HG03354 (cell line): ENCODE results near the gene PRORP.
"Not testable (repeated sequence)": the region's sequence is repeated elsewhere in the genome, so short reads cannot be mapped to it uniquely, and the experiment has no call there.

Source experiments
- ATAC-seq: cut with Tn5 transposase; IDR thresholded peaks from one replicate; pipeline ENCODE4 v1.9.1; 2021; ENCODE audit warnings: mild to moderate bottlenecking; ENCODE audit not compliant: unreplicated experiment, poor library complexity, severe bottlenecking

PRORP gene

DNA sequence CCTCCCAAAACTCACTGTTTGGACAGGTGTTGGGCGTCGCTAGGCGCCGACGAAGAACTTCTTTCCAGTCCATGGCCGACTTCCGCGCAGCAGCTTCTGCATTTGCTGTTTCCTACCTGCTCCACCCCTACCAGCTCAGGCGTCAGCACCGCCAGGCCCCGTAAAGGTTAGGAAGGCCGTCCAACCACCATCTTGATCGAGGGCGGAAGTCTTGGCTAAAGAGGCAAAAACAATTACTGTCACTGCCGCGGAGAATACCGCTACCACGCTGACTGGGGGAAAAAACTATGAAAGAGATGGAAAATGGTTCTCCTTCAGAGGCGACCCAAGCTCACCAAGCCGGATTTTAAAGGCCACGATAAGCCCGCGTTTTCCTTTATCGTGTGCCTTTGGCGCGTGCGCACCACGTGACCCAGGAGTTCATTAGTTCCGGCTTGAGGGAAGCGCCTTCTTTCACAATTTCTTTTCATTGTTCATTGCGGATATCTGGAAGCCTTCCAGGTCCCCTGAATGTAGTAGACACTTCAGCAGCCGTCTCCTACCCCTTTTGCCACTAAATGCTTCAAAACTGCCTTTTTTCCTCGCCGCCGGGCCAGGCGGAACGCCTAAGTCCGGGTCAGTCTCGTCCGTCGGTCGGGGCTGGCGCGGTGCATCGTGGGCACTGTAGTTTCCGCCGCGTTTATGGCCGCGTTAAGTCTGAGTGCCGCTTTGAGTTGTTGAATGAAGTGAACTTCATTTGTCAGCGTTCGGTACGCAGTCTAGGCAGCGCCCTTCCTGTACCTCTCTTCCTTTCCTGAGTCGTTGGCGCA, at the start of gene PRORP, which contains the start of gene PPP2R3C:
PRORP (plus strand) TSS at position 666 of the 809 bp plus-strand sequence. CDS start 694 bp downstream, outside the sequence.
PPP2R3C (minus strand) TSS at position 104 of the 809 bp plus-strand sequence; CDS start at position 73, 31 bp downstream.
- ATAC-seq, result peak; percentile 83

- no peak for ATAC-seq
These were observed 48.9 kb upstream of the PRORP start for GRCh38 chr14:35073486-35073885.

- no peak for ATAC-seq
These were observed 44.3 kb upstream of the PRORP start for GRCh38 chr14:35078082-35078481.

DNA sequence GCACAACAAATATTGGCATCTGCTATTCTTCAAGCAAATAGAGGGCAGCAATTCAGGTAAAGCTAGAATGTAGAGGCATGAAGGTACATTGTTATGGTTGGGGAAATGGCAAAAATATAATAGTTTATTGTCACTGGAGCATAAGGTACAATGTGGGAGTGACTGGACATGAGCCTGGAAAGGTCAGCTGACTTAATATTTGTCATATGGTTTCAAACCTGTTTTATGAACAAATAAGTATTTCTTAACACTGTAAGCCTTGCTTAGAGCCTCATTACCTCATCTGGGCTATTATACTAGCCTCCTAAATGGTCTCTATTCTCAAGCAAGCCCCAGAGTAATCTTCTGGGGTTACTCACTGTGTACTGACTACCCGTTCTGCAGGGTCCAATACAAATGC, 42.6 kb upstream of the PRORP start:
- ATAC-seq, result no peak

GRCh38 chr14:35083530-35084150, 38.7 kb upstream of the PRORP start:
- no peak for ATAC-seq

- no peak for ATAC-seq
These were observed 36.9 kb upstream of the PRORP start for GRCh38 chr14:35085441-35085840.

DNA sequence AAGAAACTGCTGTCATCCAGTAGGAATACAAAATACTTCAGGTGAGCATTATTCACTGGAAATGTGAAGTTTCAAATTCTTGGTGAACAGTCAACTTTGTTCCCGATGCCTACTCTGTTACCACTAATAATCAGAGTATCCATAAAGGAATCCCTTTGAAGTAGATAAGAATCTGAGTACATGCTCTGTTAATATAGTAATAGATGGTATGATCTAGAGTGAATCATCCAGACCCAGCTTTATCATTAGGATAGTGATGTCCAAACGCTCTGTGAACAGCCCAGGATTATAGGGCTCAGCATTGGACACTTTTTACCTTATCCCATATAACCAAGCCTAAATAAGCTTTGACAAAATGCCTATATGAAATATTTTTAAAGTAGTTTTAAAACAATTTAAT, 33.8 kb upstream of the PRORP start:
- ATAC-seq, result no peak

GRCh38 chr14:35094645-35095044, 27.7 kb upstream of the PRORP start:
- not testable (repeated sequence) for ATAC-seq

GRCh38 chr14:35107866-35108265, 14.5 kb upstream of the PRORP start:
- ATAC-seq, result no peak

- no peak for ATAC-seq
These were observed 9.7 kb upstream of the PRORP start for GRCh38 chr14:35112641-35113040.

DNA sequence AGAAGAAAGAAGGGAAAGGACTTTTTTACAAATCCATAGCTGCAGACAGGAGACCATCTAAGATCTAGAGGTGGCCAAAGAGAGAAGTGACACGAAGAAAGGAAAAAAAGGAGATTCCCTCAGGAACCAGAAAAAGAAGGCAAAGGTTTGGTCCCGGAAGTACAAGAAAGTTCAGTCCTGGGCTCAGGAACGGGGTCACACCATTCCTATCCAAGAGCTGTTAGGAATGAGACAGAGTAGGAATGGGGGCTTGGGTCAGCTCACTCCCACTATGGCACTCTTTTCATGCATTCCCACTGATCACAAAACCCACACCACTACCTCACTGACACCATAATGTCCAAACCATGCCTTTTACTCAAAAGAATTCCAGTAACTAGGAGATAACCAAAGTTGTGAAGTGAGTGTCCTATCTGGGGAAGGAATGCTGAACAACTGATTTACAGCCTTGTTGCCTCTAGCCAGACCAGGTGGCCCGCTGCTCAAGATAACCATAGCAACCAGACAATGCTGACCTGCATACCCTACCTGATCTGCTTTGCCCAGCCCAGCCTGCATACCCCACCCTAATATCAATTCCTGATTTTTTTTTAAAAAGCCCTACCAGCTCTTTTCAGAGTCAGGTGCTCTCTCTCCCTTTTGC, 8.9 kb upstream of the PRORP start:
- no peak for ATAC-seq

- no peak for ATAC-seq
These were observed 8.3 kb upstream of the PRORP start for GRCh38 chr14:35114036-35114435.

DNA sequence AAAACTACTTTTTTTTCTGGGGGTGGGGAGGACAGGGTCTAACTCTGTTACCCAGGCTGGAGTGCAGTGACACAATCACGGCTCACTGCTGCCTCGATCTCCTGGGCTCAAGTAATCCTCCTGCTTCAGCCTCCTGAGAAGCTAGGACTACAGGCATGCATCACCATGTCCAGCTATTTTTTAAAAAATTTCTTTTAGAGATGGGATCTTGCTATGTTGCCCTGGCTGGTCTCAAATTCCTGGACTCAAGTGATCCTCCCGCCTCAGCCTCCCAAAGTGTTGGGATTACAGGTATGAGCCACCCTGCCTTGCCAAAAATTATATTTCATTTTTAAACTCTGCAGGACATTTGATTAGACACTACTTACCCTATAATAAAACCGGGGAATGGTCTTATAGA, 6.1 kb upstream of the PRORP start:
- no peak for ATAC-seq

DNA sequence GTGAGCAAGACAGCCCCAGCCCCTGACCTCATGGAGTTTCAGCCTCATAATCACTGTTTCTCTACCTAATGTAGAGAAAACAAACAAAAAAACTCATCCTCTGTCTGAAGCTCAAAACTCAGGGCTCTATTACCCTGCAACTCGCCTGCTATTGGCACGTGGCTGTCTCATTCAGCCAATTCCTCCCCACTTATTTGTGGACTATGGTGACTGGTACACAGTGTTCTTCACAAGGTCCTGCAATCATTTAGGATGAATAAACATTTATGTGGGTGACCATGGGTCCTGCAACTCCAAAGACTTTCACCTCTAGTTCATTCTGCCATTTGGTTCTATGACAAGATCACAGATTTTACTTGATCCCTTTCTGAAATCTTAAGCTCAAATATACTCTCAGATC, 5.2 kb upstream of the PRORP start:
- ATAC-seq, result no peak

DNA sequence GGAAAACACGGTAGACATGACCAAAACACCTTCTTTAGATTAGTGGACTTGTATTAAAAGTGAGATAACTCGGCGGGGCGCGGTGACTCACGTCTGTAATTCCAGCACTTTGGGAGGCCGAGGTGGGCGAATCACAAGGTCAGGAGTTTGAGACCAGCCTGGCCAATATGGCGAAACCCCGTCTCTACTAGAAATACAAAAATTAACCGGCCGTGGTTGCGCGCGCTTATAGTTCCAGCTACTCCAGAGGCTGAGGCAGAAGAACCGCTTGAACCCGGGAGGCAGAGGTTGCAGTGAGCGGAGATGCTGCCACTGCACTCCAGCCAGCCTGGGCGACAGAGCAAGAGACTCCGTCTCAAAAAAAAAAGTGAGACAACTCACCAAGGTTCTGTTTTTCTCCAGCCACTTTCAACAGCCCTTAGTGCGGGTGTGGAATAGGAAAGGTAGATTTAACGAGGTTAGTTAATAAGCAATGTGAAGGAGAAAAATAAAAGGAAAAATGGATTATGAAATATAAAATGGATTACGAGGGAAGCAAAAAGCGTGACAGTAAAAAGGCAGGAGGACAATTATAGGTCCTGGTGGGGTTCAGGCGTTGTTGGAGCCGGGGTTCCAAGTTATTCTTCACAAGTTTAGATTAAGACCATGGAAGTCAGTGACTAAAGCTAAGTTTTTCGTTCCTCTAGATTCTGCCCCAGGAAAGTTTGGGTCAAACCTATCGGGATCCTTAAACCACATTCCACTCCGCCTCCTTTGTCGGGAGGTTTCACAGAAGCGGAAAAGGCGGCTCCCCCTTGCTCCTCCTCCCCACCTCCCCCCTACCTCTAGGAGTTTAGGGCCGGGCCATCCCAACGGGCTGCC, 1.1 kb upstream of the PRORP start:
- peak; percentile 3 for ATAC-seq

DNA sequence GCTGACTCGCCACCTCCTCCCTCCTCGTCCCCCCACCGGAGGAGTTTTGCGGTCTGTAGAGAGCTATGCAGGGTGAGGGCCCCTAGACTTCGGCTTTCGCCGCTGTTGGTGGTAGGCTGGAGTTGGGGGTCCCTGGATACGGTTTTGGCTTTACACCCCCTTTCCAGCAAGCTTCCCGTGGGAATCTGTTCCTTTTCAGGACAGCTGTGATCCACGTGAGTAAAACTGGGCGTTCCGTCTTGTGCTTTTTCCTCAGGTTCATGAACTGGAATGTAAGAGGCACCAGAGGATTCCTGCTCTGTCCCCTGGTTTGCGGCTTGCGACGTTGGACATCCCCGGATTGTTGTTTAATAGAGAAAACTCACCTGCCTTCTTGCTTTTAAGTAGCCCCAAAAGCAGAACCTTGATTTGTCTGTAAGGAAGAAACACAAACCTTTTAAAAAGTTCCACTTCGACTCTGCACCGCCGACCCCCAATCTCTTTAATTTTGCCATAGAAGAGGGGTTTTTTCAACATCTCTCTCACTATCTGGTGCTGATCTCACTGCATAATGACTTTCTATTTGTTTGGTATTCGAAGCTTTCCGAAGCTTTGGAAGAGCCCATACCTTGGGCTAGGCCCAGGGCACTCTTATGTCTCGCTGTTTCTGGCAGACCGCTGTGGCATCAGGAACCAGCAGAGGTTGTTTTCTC, 490 bp downstream of the PRORP start:
- peak; percentile 46 for ATAC-seq

- no peak for ATAC-seq
These were observed 994 bp downstream of the PRORP start for GRCh38 chr14:35123388-35123703.

DNA sequence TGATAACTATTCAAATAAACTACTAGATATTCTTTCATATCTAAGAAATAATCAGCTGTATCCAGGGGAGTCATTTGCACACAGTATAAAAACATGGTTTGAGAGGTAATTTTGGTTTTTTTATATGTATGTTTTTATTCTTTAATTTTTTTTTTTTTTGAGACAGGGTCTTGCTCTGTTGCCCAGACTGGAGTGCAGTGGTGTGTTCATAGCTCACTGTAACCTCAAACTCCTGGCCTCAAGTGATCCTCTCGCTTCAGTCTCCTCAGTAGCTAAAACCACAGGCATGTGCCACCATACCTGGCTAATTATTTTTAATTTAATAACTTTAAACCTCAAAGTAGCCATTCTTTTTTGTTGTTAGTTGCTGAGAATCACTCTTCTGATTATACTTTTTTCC, 1.8 kb downstream of the PRORP start:
- no peak for ATAC-seq

- no peak for ATAC-seq
These were observed 11.4 kb downstream of the PRORP start for GRCh38 chr14:35133542-35134328.
